CD1c-positive myeloid dendritic cell (primary cell): ENCODE results near the gene CPA4.
"Not testable (repeated sequence)": the region's sequence is repeated elsewhere in the genome, so short reads cannot be mapped to it uniquely, and the experiment has no call there.

Experiments used
- DNase-seq: peaks from one replicate; pipeline ENCODE4 v3.0.0-alpha.2; 2016; ENCODE audit errors: extremely low spot score

CPA4 gene

GRCh38 chr7:130303127-130303526, 10.2 kb downstream of the CPA4 start:
- no peak for DNase-seq

GRCh38 chr7:130303551-130303950, 10.6 kb downstream of the CPA4 start:
- no peak for DNase-seq

DNA sequence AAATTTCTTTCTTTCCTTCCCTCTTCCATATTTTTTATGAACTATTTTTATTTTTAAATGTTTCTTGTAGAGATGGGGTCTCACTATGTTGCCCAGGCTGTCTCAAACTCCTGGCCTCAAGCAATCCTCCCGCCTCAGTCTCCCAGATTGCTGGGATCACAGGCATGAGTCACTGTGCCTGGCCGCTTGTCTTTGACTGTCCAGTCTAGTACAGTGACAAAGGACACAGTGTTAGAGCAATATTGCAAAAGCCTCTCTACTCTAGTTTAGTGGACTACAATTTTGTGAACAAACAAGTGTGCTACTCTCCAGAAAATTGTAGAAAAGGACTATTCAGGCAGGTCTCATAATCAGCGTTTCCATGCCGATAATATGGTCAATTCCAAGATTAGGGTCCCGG, 11.0 kb downstream of the CPA4 start:
- DNase-seq, result no peak

DNA sequence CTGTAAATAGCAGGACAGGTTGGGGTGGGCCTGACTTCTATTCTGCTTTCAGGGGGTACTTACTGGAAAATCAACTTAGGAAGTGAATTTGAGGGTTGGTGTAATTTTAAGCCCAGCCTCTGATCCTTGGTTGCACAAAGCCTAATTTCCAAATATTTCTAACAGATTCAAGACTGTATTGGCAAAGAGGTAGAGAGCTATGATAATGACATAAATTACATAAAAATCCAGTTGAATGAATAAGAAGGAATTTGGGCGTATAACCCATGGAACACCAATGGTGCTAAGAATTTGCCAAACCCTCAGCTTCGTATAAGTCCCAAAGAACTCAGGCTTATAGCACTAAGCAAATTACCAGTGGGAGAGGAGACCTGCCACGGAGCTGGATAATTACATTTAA, 11.9 kb downstream of the CPA4 start:
- no peak for DNase-seq

DNA sequence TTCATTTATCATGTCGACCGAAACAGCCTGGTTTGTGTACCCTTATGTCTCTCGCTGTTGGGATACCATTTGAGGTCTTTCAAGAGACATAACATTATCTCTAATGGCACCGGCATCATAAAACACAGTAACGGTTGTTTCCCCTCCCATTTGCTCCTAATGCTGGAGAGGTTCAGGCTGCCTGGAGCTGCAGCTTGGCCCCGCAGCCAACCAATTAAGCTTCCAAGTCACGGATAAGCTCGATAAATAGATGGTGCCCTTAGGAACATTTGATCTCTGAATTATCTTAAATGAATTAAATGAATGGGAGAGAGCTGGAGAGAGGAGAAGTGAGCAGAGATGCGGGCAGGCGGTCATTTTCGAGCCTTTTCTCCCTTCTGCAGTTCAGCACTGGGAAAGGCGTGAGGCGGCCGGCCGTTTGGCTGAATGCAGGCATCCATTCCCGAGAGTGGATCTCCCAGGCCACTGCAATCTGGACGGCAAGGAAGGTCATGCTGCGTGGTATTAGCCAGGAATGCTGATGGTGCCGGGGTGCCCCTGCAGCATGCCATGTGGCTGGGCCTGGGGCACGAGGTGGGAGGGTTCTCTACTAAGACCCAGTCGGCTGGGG, 12.6 kb downstream of the CPA4 start:
- DNase-seq, result no peak

DNA sequence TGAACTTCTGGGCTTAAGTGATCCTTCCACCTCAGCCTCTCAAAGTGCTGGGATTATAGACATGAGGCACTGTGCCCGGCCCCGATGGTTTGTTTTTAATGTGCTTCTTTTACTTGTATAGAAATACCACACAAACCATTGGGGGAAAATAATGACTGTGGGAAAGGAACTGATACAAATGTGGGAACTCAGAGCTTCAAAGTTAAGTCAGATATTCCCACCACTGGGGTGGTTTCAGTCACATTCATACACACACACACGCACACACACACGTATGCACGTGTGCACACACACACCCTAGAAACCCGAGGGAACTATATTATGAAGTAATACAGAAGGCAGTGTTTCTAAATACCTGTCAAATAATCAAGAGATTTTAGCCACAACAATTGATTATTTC, 17.0 kb downstream of the CPA4 start:
- no peak for DNase-seq

DNA sequence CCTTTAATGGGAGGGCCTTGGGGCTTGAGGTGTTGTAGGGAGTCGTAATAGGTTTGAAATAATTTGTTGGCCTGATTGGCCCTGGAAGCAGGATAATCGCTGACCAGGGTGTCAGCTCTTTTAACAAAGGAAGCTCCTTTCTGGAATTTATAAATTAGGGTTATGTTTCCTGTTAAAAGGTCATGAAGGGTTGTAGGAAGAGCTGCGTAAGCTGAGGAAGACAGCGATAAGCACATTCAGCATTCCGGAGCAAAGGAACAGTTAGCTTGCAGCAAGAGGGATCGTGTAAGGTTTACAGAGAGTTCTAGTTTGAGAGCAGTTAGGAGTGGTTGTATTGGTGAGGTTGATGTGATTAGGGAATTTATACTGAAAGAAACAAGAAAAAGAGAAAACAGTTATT, 21.3 kb downstream of the CPA4 start:
- no peak for DNase-seq

DNA sequence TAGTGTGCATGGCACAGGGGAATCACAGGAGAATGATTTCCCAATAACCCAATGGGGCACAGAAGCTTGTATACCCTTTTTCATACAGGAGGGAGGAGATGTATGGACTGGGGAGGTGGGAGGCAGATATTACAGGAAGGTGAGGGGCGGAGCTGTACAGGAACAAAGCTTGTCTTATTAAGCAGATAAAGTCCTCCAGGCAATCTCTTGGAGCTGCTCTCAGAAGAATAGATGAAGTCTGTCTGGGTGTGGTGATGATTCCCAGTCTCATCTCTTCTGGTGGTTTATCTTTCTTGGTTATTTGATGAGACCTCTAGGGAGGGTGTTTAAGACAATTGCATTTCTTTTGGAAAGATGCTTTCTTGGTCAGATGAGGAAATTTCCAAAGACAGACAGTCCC, 26.6 kb downstream of the CPA4 start:
- no peak for DNase-seq

GRCh38 chr7:130321542-130322229, 28.7 kb downstream of the CPA4 start:
- DNase-seq, result not testable (repeated sequence)

DNA sequence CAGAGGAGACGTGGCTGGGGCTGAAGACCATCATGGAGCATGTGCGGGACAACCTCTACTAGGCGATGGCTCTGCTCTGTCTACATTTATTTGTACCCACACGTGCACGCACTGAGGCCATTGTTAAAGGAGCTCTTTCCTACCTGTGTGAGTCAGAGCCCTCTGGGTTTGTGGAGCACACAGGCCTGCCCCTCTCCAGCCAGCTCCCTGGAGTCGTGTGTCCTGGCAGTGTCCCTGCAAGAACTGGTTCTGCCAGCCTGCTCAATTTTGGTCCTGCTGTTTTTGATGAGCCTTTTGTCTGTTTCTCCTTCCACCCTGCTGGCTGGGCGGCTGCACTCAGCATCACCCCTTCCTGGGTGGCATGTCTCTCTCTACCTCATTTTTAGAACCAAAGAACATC, 29.7 kb downstream of the CPA4 start:
- no peak for DNase-seq

DNA sequence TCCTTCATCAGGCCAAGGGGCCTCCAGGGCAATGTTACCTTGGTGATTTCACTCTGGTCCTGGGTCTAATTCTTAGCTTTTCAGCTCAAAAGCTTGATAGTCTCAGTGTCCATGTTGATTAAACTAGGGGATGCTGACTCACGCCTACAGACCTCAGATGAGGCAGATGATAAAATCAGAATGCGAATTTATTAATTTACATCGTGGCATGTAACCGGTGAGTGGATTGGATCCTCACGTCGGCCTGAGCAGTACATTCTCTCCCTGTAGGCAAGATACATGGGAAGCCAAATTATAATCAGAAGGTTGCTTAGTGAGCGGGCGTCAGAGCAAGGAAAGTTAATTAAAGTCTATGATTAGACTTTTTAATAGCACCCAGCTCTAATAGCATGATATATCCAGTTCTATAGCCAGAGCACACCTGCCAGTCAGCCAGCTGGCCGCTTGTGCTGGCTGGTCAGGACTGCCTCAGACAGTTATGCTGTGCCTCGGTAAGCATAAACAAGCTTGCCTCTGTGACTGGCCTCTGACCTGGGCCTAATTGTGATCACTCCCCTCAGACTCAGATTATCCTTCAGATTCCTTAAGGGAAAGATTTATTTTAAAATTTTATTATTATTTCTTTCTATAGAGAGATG, 31.5 kb downstream of the CPA4 start:
- DNase-seq, result no peak

- DNase-seq, result no peak
Observed at GRCh38 chr7:130329681-130330080, 36.7 kb downstream of the CPA4 start.

DNA sequence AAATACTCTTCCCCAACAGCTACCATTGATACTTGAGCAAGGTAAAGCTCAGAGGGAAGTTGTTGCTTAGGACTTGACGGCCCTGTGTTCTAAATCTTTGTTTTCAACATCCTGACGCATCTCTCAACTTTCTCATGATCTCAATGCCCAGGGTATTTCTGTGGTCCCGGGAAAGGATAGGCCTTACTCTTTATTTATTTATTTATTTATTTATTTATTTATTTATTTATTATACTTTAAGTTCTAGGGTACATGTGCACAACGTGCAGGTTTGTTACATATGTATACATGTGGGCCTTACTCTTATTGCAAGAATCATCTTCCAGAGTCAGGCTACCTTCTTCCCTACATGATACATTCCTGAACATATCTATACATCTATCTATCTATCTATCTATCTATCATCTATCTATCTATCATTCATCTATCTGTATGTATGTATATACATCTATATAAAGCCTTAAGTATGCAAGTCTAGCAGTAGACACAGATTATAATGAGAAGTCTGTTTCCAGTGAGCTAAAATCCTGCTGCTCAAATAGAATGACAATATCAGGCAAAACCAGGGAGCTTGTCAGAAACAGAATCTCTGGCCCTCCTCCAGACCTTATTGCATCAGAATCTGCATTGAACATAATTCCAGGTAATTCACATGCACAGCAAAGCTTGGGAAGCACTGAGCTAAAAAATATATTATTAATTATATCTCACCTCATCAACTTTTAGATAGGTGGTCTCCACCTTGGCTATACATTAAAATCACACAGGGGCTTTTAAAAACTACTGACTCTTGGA, 39.5 kb downstream of the CPA4 start:
- no peak for DNase-seq

- DNase-seq, result no peak
Observed at GRCh38 chr7:130333832-130334231, 40.9 kb downstream of the CPA4 start.

GRCh38 chr7:130334274-130334673, 41.3 kb downstream of the CPA4 start:
- no peak for DNase-seq

DNA sequence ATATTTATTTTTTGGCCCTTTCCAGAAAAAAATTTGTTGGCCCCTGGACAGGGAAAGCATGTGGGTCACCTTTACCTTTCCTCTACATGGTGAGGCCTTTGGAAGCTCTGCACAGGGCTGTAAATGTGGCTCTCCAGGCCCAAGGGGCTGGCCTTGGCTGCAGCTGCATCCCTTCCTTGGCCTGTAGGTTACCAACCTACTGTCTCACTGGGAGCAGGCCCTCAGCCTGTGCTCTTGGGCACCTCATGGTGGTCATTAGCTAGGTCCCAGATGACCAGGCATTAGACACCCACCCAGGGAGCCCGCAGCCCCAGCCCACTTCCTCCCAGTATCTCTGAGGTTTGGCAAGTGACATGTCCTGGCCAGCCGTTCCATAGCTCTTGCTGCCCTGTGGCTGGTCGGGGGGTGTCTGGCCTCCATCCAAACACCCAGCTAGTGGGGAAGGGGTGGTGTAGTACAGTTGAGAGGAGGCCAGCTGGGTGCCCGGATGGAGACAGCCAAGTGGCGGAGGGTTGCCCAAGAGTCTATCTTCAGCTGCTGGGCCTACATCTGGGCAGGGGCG, 44.5 kb downstream of the CPA4 start:
- no peak for DNase-seq

DNA sequence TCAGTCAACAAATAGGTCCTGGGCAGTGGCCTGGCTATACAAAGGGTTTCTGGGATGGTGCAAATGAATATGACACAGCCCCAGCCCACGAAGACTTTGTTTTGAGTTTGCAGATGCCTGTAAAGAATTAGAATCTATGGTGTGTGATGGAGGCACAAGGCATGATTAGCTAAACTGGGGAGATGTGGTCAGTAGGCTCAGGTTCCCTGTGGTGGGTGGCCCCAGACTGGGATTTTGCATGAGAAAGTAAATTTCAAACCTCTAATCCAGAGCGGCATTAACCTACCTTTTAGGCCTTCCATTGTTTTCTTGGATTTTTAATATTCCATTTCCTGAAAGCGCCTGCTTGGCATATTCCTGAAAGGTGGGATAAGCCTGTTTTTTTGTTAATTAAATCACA, 45.3 kb downstream of the CPA4 start:
- no peak for DNase-seq

GRCh38 chr7:130341882-130342281, 48.9 kb downstream of the CPA4 start:
- no peak for DNase-seq

- DNase-seq, result no peak
Observed at GRCh38 chr7:130342701-130343380, 49.9 kb downstream of the CPA4 start.

- DNase-seq, result no peak
Observed at GRCh38 chr7:130344271-130344866, 51.4 kb downstream of the CPA4 start, which contains the start of gene CPA5. Gene CPA5, plus strand, starts transcription at chr7:130344816. Its CDS starts 1,670 bp downstream, at chr7:130346486.

DNA sequence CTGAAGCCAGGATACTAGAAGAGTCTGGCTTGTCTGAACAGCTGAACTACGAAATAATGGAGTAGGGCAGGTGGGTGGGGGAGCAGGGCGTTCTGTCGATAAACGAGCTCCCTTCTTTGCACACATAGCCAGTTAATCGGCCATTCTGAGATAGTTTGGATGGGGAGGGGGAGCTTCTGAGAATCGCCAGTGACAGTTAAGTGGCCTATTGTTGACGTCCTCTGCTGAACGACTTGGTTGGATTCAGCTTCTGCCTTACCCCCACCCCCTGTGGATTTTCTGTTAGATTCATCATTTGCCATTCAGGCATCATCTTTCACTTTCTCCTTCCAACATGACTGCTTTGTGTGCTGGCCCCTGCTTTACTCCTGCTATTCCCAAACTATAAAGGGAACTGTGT, 52.2 kb downstream of the CPA4 start:
- no peak for DNase-seq
